Tibial artery (tissue), 4 donors: ENCODE measurements around the gene PLEKHG4B.

Source experiments
- DNase-seq, 2 donors: peaks; one replicate each; pipeline ENCODE4 v3.0.0-alpha.2; 2019
- H3K27ac ChIP-seq, 2 donors: fragments of 200-600 bp; sonication (generic) in 1 of 2; 1 replicate in 1 of 2; 2 replicates in 1 of 2; pipeline ENCODE4 v1.5.1; 2018 to 2019; ENCODE audit warnings: mild to moderate bottlenecking in 1 of 2
- H3K27me3 ChIP-seq, 2 donors: fragments of 200-600 bp; sonication (generic) in 1 of 2; one replicate each; pipeline versions ENCODE4 v1.5.1 to v1.6.0; 2016 to 2019
- H3K36me3 ChIP-seq, 3 donors: fragments of 200-600 bp; sonication (generic) in 2 of 3; one replicate each; pipeline ENCODE4 v1.5.1; 2016 to 2019; ENCODE audit warnings: mild to moderate bottlenecking in 2 of 3
- H3K4me1 ChIP-seq, 4 donors: fragments of 200-600 bp; sonication (generic) in 2 of 4; 1 replicate in 3 of 4; 2 replicates in 1 of 4; pipeline ENCODE4 v1.5.1; 2016 to 2019
- H3K4me3 ChIP-seq, 2 donors: fragments of 200-600 bp; sonication (generic) in 1 of 2; 1 replicate in 1 of 2; 2 replicates in 1 of 2; pipeline ENCODE4 v1.5.1; 2018 to 2019; ENCODE audit warnings: mild to moderate bottlenecking in 2 of 2
- H3K9me3 ChIP-seq, 3 donors: fragments of 200-600 bp; sonication (generic) in 1 of 3; one replicate each; pipeline ENCODE4 v1.5.1; 2016 to 2019
- intact Hi-C: fragments of 100-400 bp; cut with DNase I; formaldehyde crosslinking; loops from one replicate; pipeline ENCODE4 v1.15.0; 2023; ENCODE audit warnings: low total_unique reads
- TF ChIP-seq, protein P1 (sequence below), 2 experiments: fragments of 200-600 bp in 1 of 2; fragments of 450-650 bp in 1 of 2; IDR thresholded peaks; one replicate each; pipeline ENCODE4 v1.5.1; 2017 to 2019; ENCODE audit warnings: antibody characterized with exemption in 2 of 2, mild to moderate bottlenecking in 1 of 2, moderate library complexity in 1 of 2

The PLEKHG4B gene

DNA sequence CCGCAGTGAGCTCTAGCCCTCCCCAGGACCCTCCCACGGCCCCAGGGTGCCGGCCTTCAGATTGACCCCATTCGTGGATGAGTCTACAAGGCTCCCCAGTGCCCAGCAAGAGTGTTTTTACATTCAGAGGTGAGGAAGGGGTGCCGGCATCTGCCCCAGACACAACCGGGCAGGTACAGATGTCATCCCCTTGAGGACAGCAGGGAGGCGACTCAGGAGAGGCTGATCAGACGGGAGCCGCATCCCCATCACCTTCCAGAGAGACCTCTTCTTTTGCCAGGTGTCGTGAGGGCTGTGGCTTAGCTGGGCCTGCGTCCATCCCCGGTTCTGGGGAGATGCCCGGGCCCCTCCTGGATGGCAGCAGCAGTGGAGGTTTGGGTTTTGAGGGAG is 95.1 kb downstream of the PLEKHG4B start:
- Histone ChIP-seq H3K27ac (no peak overlapping the region), H3K9me3 (no peaks in the 10 kb centered on the region), H3K4me3 (no peak overlapping the region), H3K27me3 (peaks cover 0 to 16% of the 10 kb centered on the region in 2 donors), H3K4me1 (peaks cover 0 to 28% (median 23%) of the 10 kb centered on the region in 4 donors), H3K36me3 (no peaks in the 10 kb centered on the region)
- intact Hi-C loops, result no loop called here
- DNase-seq, result no peak
- TF ChIP-seq, protein P1, sequence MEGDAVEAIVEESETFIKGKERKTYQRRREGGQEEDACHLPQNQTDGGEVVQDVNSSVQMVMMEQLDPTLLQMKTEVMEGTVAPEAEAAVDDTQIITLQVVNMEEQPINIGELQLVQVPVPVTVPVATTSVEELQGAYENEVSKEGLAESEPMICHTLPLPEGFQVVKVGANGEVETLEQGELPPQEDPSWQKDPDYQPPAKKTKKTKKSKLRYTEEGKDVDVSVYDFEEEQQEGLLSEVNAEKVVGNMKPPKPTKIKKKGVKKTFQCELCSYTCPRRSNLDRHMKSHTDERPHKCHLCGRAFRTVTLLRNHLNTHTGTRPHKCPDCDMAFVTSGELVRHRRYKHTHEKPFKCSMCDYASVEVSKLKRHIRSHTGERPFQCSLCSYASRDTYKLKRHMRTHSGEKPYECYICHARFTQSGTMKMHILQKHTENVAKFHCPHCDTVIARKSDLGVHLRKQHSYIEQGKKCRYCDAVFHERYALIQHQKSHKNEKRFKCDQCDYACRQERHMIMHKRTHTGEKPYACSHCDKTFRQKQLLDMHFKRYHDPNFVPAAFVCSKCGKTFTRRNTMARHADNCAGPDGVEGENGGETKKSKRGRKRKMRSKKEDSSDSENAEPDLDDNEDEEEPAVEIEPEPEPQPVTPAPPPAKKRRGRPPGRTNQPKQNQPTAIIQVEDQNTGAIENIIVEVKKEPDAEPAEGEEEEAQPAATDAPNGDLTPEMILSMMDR (IDR thresholded peaks at IDR 0.05), result no peak

DNA sequence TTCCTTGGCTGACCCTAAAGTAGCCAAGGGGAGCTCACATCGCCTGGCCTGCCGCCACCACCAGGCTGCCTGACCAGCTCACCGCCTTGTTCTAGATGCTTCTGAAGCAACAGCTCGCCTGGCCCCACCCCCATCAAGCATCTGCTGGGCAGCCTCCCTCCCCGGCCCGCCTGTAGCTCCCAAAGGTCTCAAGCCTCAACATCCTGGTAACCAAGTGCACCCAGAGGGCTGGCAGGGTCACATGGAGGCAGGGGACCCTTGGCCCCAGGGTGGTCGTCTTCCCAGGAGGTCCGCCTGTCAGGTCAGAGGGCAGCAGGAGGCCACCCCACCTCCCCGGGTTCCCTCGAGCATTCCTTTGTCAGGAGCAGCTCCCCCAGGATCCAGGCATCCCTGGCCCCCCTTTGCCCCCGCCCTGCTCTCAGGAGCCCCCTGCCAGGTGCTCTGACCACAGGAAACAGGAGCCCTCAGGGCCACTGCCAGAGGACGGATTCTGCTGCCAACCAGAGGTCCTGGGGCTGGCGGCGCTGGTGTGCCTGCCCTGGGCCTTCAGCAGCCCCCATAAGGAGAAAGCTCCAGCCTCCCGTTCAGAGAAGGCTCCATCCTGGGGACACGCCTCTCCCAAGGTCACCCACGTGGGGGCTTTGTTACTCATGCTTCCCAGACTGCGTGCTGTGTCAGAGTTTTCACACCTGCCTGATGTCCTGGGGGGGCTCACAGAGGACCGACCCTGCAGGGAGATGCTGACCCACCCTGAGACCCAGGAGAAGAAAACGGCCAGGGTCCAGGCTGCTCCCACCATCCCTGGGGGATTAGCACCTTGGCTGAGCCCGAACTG is 95.9 kb downstream of the PLEKHG4B start:
- no peak overlapping the region for H3K27ac ChIP-seq
- TF ChIP-seq, protein P1 (IDR thresholded peaks at IDR 0.05), result no peak
- H3K4me3 ChIP-seq, result peak overlapping the region; percentile 12 to 42
- H3K36me3 ChIP-seq, result no peaks in the 10 kb centered on the region
- H3K4me1 ChIP-seq, result peaks cover 0 to 28% (median 23%) of the 10 kb centered on the region in 4 donors
- H3K9me3 ChIP-seq, result no peaks in the 10 kb centered on the region
- H3K27me3 ChIP-seq, result peaks cover 0 to 11% of the 10 kb centered on the region in 2 donors
- DNase-seq, result peak in 1 of 2 donors; percentile 62
- intact Hi-C loops, result loop anchor here (2.0 kb wide), 1 partner anchor 31 kb away; the partner anchor contains the start of genes CCDC127 and SDHA

DNA sequence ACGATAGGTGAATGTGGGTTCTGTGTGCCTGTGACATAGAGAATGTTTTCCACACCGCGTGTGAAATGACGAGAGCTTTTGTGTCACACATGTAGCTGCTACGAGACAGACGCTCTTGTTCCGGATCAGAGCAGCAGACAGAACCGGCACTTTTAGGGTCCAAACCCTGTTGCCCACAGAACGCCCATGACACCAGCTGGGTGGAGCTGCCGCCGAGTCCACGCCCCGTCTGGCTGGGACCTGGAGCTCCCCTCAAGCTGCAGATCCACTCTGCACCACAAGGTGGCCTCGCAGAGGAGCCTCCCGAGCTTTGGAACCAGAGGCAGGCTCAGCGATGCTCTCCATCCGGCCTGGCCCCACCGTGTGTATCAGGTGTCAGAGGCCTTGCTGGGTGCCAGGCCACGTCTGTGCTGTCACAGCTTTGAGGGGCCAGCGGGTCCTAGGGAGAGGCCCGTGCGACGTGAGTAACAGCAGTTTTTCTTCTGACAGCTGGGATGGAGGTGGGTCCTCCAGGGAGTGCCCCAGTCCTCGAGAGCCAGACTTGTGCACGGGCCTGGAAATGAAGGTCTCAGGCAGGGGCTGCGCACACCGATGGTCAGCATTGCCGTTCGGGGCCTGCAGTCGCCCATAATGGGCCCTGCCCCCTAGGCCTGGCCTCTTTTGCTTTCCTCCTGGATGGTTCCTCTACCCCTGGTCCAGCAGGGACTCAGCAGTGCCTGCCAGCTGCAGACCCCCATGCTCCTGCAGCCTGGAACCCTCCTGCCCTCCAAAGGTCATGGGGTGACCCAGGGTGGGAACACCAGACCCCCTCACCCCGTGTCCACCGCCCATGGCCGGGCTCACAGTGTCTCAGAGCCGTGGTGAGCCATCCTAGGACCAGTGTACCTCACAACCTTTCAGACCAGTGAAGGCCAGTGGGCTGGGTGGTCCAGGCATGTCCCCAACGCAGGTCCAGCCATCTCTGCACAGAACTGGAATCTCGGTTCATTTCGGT is 96.8 kb downstream of the PLEKHG4B start:
- Histone ChIP-seq H3K36me3 (no peaks in the 10 kb centered on the region), H3K27me3 (peaks cover 0 to 11% of the 10 kb centered on the region in 2 donors), H3K4me1 (peaks cover 0 to 28% (median 23%) of the 10 kb centered on the region in 4 donors), H3K27ac (no peak overlapping the region), H3K9me3 (no peaks in the 10 kb centered on the region), H3K4me3 (peak overlapping the region; percentile 12 to 42)
- peak; percentile 83 to 90 for DNase-seq
- intact Hi-C loops, result loop anchor here (2.0 kb wide), 1 partner anchor 30 kb away; the partner anchor contains the start of genes CCDC127 and SDHA
- TF ChIP-seq, protein P1 (IDR thresholded peaks at IDR 0.05), result peak; percentile 92 to 97

DNA sequence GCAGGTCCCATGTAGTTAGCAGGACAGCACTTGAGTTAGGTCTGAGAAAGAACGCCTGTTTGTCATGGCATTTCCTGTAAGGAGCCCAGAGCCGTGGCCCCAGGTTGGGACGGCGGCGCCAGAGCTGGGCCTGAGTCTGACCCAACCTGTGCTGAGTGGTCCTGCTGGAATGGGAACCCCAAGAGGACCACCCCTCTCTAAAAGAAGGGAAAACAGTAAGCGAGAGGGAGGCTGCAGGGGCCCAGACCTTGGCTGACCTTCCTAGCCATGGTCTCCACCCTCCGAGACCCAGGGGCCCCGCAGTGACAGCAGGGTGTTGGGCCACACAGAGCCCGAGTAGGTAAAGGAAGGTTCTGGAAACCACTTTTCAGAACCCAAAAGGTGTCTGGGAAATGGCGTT is 97.5 kb downstream of the PLEKHG4B start:
- peak in 1 of 2 donors; percentile 31 for DNase-seq
- intact Hi-C loops, result loop anchor here (2.0 kb wide), 1 partner anchor 29 kb away; the partner anchor contains the start of genes CCDC127 and SDHA
- Histone ChIP-seq H3K36me3 (no peaks in the 10 kb centered on the region), H3K27ac (no peak overlapping the region), H3K27me3 (peaks cover 0 to 11% of the 10 kb centered on the region in 2 donors), H3K4me1 (peaks cover 0 to 28% (median 23%) of the 10 kb centered on the region in 4 donors), H3K4me3 (no peak overlapping the region), H3K9me3 (no peaks in the 10 kb centered on the region)
- TF ChIP-seq, protein P1 (IDR thresholded peaks at IDR 0.05), result no peak

DNA sequence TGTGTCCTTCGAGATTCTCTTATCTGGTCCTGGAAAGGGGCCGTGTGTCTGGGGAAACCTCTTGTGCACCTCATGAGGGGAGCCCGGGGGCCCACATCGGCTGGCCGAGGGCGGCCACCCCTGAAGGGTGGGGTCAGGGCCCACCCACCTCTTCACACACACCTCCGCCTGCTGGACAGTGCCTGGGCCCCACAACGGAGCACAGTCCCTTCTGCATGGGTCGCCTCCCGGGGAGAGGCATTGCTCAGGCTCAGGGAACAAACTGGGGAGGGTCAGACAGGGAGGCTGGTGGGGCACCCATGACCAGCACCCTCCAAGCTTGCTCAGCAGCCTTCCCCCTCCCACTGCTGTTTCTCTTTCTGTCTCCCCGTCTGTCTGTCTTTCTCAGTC is 98.0 kb downstream of the PLEKHG4B start:
- Histone ChIP-seq H3K27ac (no peak overlapping the region), H3K36me3 (no peaks in the 10 kb centered on the region), H3K9me3 (no peaks in the 10 kb centered on the region), H3K4me1 (peaks cover 0 to 28% (median 23%) of the 10 kb centered on the region in 4 donors), H3K4me3 (no peak overlapping the region), H3K27me3 (peaks cover 0 to 11% of the 10 kb centered on the region in 2 donors)
- intact Hi-C loops, result loop anchor here (2.0 kb wide), 1 partner anchor 29 kb away; the partner anchor contains the start of genes CCDC127 and SDHA
- TF ChIP-seq, protein P1 (IDR thresholded peaks at IDR 0.05), result no peak
- peak in 1 of 2 donors; percentile 61 for DNase-seq
